Activated naive CD4-positive, alpha-beta T cell treated with anti-CD3 and anti-CD28 coated beads, Interleukin-2, amount 50 U/mL, for 24 hours (primary cell): ENCODE measurements around the gene POTEB.
"Not testable (repeated sequence)": the region's sequence is repeated elsewhere in the genome, so short reads cannot be mapped to it uniquely, and the experiment has no call there.

ENCODE experiments used
- H3K27ac Mint-ChIP-seq: one replicate; pipeline ENCODE4 v1.8.0; 2021; ENCODE audit warnings: mild to moderate bottlenecking, mixed read lengths
- H3K27me3 Mint-ChIP-seq: one replicate; pipeline ENCODE4 v1.8.0; 2021; ENCODE audit warnings: mixed read lengths
- H3K36me3 Mint-ChIP-seq: one replicate; pipeline ENCODE4 v1.8.0; 2021; ENCODE audit warnings: mixed read lengths
- H3K4me1 Mint-ChIP-seq: one replicate; pipeline ENCODE4 v1.8.0; 2021; ENCODE audit warnings: mixed read lengths
- H3K4me3 Mint-ChIP-seq: one replicate; pipeline ENCODE4 v1.8.0; 2021; ENCODE audit warnings: mild to moderate bottlenecking, mixed read lengths
- H3K9me3 Mint-ChIP-seq: one replicate; pipeline ENCODE4 v1.8.0; 2021; ENCODE audit warnings: mixed read lengths

The POTEB gene

DNA sequence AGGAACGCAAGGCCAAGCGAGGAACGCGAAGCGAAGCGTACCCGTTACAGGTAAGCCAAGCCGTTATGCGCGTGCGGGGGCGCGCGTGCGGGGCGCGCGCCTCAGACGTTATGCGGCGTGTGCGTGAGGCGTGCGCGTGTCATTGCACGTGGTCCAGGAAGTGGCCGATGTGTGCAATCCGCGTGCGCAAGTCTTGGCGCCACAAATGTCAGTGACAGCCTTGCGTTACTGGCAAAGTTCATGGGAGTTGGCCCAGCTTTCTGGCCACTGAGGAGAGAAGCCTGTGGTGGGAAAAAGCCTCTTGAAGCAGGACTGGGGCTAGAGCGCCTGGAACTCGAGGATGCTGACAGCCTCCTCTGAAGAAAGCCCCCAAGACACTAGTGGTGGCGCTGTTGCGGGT, at the start of gene POTEB:
POTEB (minus strand) TSS at position 101 of the 400 bp plus-strand sequence. CDS start 489 bp downstream, outside the sequence.
- H3K9me3 Mint-ChIP-seq, H3K27ac Mint-ChIP-seq, H3K4me1 Mint-ChIP-seq, H3K36me3 Mint-ChIP-seq, H3K27me3 Mint-ChIP-seq, H3K4me3 Mint-ChIP-seq: not testable (repeated sequence)

DNA sequence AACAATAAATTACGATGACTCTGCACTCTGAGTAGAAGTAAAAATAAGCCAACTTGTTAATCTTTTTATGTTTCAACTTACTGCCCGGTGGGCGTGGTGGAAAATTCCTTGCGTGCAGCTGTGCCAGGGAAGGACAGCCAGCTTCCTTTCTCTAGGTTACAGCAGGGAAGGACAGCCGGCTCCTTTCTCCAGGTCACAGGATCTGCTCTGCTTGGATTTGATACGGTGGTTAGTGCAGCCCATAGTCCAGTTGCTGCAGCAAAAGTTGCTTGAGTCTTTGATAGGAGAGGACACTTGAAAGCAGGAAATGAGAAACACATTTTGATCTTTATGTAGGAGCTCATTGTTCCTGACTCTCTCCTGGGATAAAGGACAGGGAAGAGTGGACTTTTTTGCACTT, 13.4 kb upstream of the POTEB start:
- H3K9me3 Mint-ChIP-seq, H3K27ac Mint-ChIP-seq, H3K36me3 Mint-ChIP-seq, H3K4me1 Mint-ChIP-seq, H3K4me3 Mint-ChIP-seq, H3K27me3 Mint-ChIP-seq: not testable (repeated sequence)

- H3K27me3 Mint-ChIP-seq, H3K4me3 Mint-ChIP-seq, H3K4me1 Mint-ChIP-seq, H3K27ac Mint-ChIP-seq, H3K36me3 Mint-ChIP-seq, H3K9me3 Mint-ChIP-seq: not testable (repeated sequence)
These were observed 12.0 kb upstream of the POTEB start for GRCh38 chr15:21889542-21889941.

DNA sequence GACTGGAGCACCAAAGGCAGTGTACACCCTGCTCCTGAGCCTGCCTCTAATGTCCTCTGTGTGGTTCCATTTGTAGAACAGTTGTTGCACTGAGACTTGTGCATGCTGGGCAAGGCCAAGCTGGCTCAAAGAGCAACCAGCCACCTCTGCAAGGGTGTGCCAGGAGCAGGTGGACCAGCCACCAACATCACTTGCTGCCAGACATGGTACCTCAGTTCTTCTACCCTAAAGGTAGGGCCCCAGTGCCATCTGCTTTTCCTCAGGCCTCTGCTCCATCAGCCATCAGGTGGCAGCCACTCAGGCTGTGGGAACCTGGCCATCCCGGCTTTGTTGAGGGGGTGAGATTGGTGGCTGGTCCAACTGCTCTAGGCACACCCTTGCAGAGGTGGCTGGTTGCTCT, 38.7 kb downstream of the POTEB start:
- H3K27ac Mint-ChIP-seq, H3K4me3 Mint-ChIP-seq, H3K4me1 Mint-ChIP-seq, H3K27me3 Mint-ChIP-seq, H3K36me3 Mint-ChIP-seq, H3K9me3 Mint-ChIP-seq: not testable (repeated sequence)
